AG09319 (cell line): ENCODE data around the gene EDC3.

Experiments
- DNase-seq: peaks from one replicate; pipeline ENCODE4 v3.0.0-alpha.2; 2010; ENCODE audit warnings: low read depth; ENCODE audit errors: extremely low read depth
- CTCF ChIP-seq: IDR thresholded peaks from 2 replicates; pipeline ENCODE4 v1.5.1; 2011; ENCODE audit warnings: low read depth, mild to moderate bottlenecking, inconsistent platforms, low read length, moderate library complexity

EDC3 gene

GRCh38 chr15:74611341-74611740 lies 84.5 kb downstream of the EDC3 start:
- TF ChIP-seq CTCF: no peak
- no peak for DNase-seq

GRCh38 chr15:74610302-74610951 lies 85.4 kb downstream of the EDC3 start:
- no peak for DNase-seq
- TF ChIP-seq CTCF: no peak

DNA sequence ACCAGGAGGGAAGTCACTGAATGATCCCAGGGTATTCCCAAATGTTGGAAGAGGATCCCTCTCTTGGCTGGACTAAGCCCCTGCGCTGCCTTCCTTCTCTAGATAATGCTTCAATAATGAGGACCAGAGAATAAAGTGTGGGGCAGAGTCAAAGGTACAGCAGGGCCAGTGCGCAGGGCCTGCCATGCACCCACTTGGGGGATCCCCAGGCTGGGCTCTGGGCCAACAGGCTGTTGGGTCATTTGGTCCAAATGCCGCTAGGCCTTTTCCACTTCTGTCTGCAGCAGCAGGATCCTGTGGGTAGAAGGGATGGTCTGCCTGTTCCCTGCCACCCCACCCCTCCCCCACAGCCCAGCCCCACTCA lies 85.9 kb downstream of the EDC3 start:
- DNase-seq: no peak
- no peak for TF ChIP-seq CTCF

GRCh38 chr15:74608786-74609185 lies 87.0 kb downstream of the EDC3 start:
- no peak for TF ChIP-seq CTCF
- no peak for DNase-seq

DNA sequence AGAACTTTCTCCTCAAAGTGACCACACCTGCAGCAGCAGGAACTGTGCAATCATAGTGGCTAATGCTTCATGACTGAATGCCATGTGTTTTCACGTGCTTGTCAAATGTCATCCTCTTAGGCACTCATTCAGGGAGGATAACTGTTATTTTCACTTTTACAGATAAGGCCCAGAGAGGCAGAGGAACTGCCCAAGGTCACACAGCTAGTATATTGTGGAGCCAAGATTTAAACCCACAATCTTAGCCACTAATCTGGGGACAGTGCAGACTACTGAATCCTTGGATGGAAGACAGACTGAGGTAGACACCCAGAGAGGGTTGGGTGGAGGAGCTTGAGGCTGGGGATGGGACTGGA lies 90.1 kb downstream of the EDC3 start:
- DNase-seq: no peak
- TF ChIP-seq CTCF: no peak

- no peak for DNase-seq
- no peak for TF ChIP-seq CTCF
These were observed 90.6 kb downstream of the EDC3 start for GRCh38 chr15:74604983-74605794.
